OCI-M2 (cell line): Measurements from ENCODE around the gene CHRNA4.

ENCODE experiments used
- DNase-seq: peaks from one replicate; lab custom pipeline; 2025; ENCODE audit not compliant: unreplicated experiment; lab: John Stamatoyannopoulos, UW

The CHRNA4 gene

GRCh38 chr20:63360850-63361518 is at the start of gene CHRNA4:
Gene CHRNA4, minus strand, starts transcription at chr20:63361349. Its CDS starts 184 bp downstream, at chr20:63361165.
- no peak for DNase-seq

GRCh38 chr20:63409834-63410435 is 48.8 kb upstream of the CHRNA4 start:
- DNase-seq: no peak

- DNase-seq: no peak
These were observed 48.1 kb upstream of the CHRNA4 start for GRCh38 chr20:63409066-63409833.

- no peak for DNase-seq
These were observed 47.5 kb upstream of the CHRNA4 start for GRCh38 chr20:63408684-63409046.

- no peak for DNase-seq
These were observed 47.0 kb upstream of the CHRNA4 start for GRCh38 chr20:63407928-63408683.

- no peak for DNase-seq
These were observed 45.6 kb upstream of the CHRNA4 start for GRCh38 chr20:63406617-63407245.

GRCh38 chr20:63406011-63406410 is 44.9 kb upstream of the CHRNA4 start:
- DNase-seq: no peak

GRCh38 chr20:63405102-63405730 is 44.1 kb upstream of the CHRNA4 start:
- no peak for DNase-seq

GRCh38 chr20:63404129-63405085 is 43.3 kb upstream of the CHRNA4 start:
- no peak for DNase-seq

- no peak for DNase-seq
These were observed 42.4 kb upstream of the CHRNA4 start for GRCh38 chr20:63403403-63404105.

- DNase-seq: no peak
These were observed 41.7 kb upstream of the CHRNA4 start for GRCh38 chr20:63402860-63403220.

- DNase-seq: no peak
These were observed 41.2 kb upstream of the CHRNA4 start for GRCh38 chr20:63402181-63402859.

GRCh38 chr20:63401384-63402110 is 40.4 kb upstream of the CHRNA4 start:
- DNase-seq: no peak

GRCh38 chr20:63400486-63401210 is 39.5 kb upstream of the CHRNA4 start:
- DNase-seq: no peak

- DNase-seq: no peak
These were observed 38.6 kb upstream of the CHRNA4 start for GRCh38 chr20:63399596-63400375.
